OCI-LY1 (cell line): ENCODE data around the gene TRPM3.

Source experiments
- EZH2 ChIP-seq: fragments of 200-600 bp; sonication (generic), shearing (Covaris generic); IDR thresholded peaks from 2 replicates; pipeline ENCODE4 v1.8.0; 2017; ENCODE audit warnings: borderline replicate concordance, mixed run types, mild to moderate bottlenecking, antibody characterized with exemption, low read length, moderate library complexity, mixed read lengths
- TF ChIP-seq, protein P1 (sequence below): fragments of 200-600 bp; sonication (generic), shearing (Covaris generic); IDR thresholded peaks from 2 replicates; pipeline ENCODE4 v1.5.1; 2017; ENCODE audit warnings: mild to moderate bottlenecking, antibody characterized with exemption, low read length, moderate library complexity, mixed read lengths

- TF ChIP-seq, protein P1, sequence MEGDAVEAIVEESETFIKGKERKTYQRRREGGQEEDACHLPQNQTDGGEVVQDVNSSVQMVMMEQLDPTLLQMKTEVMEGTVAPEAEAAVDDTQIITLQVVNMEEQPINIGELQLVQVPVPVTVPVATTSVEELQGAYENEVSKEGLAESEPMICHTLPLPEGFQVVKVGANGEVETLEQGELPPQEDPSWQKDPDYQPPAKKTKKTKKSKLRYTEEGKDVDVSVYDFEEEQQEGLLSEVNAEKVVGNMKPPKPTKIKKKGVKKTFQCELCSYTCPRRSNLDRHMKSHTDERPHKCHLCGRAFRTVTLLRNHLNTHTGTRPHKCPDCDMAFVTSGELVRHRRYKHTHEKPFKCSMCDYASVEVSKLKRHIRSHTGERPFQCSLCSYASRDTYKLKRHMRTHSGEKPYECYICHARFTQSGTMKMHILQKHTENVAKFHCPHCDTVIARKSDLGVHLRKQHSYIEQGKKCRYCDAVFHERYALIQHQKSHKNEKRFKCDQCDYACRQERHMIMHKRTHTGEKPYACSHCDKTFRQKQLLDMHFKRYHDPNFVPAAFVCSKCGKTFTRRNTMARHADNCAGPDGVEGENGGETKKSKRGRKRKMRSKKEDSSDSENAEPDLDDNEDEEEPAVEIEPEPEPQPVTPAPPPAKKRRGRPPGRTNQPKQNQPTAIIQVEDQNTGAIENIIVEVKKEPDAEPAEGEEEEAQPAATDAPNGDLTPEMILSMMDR = no peak
- no peak for TF ChIP-seq EZH2
These were observed 496.3 kb downstream of the TRPM3 start for GRCh38 chr9:70625078-70625477.
